ENCODE measurements around the gene FCRL1. TPM values are rescaled to one million over a fixed set of nuclear protein-coding genes. Genes with fewer than 3 reads are reported as not detected.

The FCRL1 gene
- total and polyA plus RNA-seq, 2 of the 8 experiments (the other 6 are each of a cell fraction or from before 2014, with no cell fraction given), result not detected

GRCh38 chr1:157829210-157829609 lies 9.3 kb upstream of the FCRL1 start:
- Histone ChIP-seq H3K27ac (ENCODE audit: low read depth, low read length) (no peak overlapping the region), H3K56ac (replicated peaks; ENCODE audit: insufficient read length, low read depth, low read length) (no peak overlapping the region), H2BK120ac (replicated peaks; ENCODE audit: low read depth, low read length) (no peak overlapping the region), H3K36me3 (ENCODE audit: control insufficient read depth in 2 of 4, insufficient read depth in 4 of 4, low read length in 3 of 4) (no peaks in the 10 kb centered on the region), H4K5ac (ENCODE audit: insufficient read length, low read depth, low read length) (no peak overlapping the region), H3K14ac (ENCODE audit: insufficient read length) (no peak overlapping the region), H2AFZ (ENCODE audit: low read length) (no peak overlapping the region), H2BK20ac (ENCODE audit: low read length) (no peak overlapping the region), H3K4me3 (ENCODE audit: extremely low read depth in 1 of 4, insufficient read depth in 2 of 4, low read depth in 3 of 4, low read length in 4 of 4) (no peak overlapping the region), H2BK12ac (ENCODE audit: low read depth, low read length) (no peak overlapping the region), H3K79me1 (ENCODE audit: low read depth, low read length) (no peaks in the 10 kb centered on the region), H3K79me2 (ENCODE audit: control insufficient read depth in 1 of 2, insufficient read depth in 2 of 2, low read length in 2 of 2) (no peaks in the 10 kb centered on the region), H3K18ac (ENCODE audit: extremely low read depth, low read length) (no peak overlapping the region), H3K4me2 (ENCODE audit: insufficient read depth in 1 of 2, low read depth in 2 of 2, low read length in 2 of 2) (no peak overlapping the region), H3K23me2 (ENCODE audit: low read depth, low read length) (no peaks in the 10 kb centered on the region), H2BK5ac (ENCODE audit: low read depth, low read length) (no peak overlapping the region), H3K27me3 (replicated peaks in 1 of 4; ENCODE audit: control insufficient read depth in 3 of 4, extremely low read depth in 1 of 4, insufficient read depth in 3 of 4, low read length in 3 of 4) (no peaks in the 10 kb centered on the region), H2BK15ac (ENCODE audit: low read length) (no peak overlapping the region), H3K4ac (replicated peaks; ENCODE audit: insufficient read length, low read depth, low read length) (no peak overlapping the region), H3K9ac (replicated peaks in 1 of 4; ENCODE audit: extremely low read depth in 1 of 4, low read depth in 3 of 4, low read length in 3 of 4) (no peak overlapping the region), H4K20me1 (replicated peaks in 1 of 2; ENCODE audit: control insufficient read depth in 1 of 2, insufficient read depth in 2 of 2, low read length in 2 of 2) (no peaks in the 10 kb centered on the region), H3K23ac (ENCODE audit: insufficient read length) (no peak overlapping the region), H3K9me3 (ENCODE audit: insufficient read depth in 2 of 2, low read depth in 1 of 2, low read length in 1 of 2) (no peaks in the 10 kb centered on the region), H3K4me1 (replicated peaks in 1 of 4; ENCODE audit: control insufficient read depth in 3 of 4, insufficient read depth in 4 of 4, low read length in 3 of 4) (no peaks in the 10 kb centered on the region), H4K8ac (ENCODE audit: extremely low read depth, insufficient read depth, low read length) (no peak overlapping the region), H4K91ac (replicated peaks; ENCODE audit: insufficient read length, low read length) (no peak overlapping the region), H2AK5ac (ENCODE audit: low read depth, low read length) (no peak overlapping the region)
- FAIRE-seq (no peak), DNase-seq (ENCODE audit: low read depth in 1 of 2, low spot score in 2 of 2) (no peak)
- CTCF ChIA-PET (ENCODE audit: partially characterized antibody), result interaction anchor here (0.8 to 2.3 kb wide), 4 partner anchors 22 to 60 kb away, joined by 3 to 8 read pairs (median 4); no protein-coding TSS in a partner anchor
- POLR2A ChIA-PET (ENCODE audit: partially characterized antibody), result no interaction called here
- TF ChIP-seq SUZ12 (IDR thresholded peaks at IDR 0.05; ENCODE audit: low read length), result no peak
- no peak for TF ChIP-seq CEBPB (IDR thresholded peaks at IDR 0.05; ENCODE audit: low read depth, low read length)
- no peak for TF ChIP-seq GABPA (IDR thresholded peaks at IDR 0.05; ENCODE audit: borderline replicate concordance, insufficient read depth, low read length)

Measured in H1 (cell line).